Activated naive CD4-positive, alpha-beta T cell treated with anti-CD3 and anti-CD28 coated beads for 36 hours (primary cell): ENCODE results near the gene GRM3. TPM values are rescaled to one million over a fixed set of nuclear protein-coding genes. Genes with fewer than 3 reads are reported as not detected.
"Not testable (repeated sequence)": the region's sequence is repeated elsewhere in the genome, so short reads cannot be mapped to it uniquely, and the experiment has no call there.

Experiments
- CTCF ChIA-PET: fragments of 350-600 bp; sonication (Branson Sonifier 250); formaldehyde crosslinking; loops from one replicate; lab custom pipeline; 2021; ENCODE audit warnings: antibody characterized with exemption; lab: Charles Lee
- DNase-seq: peaks from one replicate; pipeline ENCODE4 v3.0.0-alpha.2; 2020
- H3K27ac Mint-ChIP-seq: one replicate; pipeline ENCODE4 v1.8.0; 2021; ENCODE audit warnings: mild to moderate bottlenecking, mixed read lengths
- H3K27me3 Mint-ChIP-seq: one replicate; pipeline ENCODE4 v1.8.0; 2021; ENCODE audit warnings: low read depth, mixed read lengths
- H3K36me3 Mint-ChIP-seq: one replicate; pipeline ENCODE4 v1.8.0; 2021; ENCODE audit warnings: low read depth, mixed read lengths
- H3K4me1 Mint-ChIP-seq: one replicate; pipeline ENCODE4 v1.8.0; 2021; ENCODE audit warnings: low read depth, mixed read lengths
- H3K4me3 Mint-ChIP-seq: one replicate; pipeline ENCODE4 v1.8.0; 2021; ENCODE audit warnings: mild to moderate bottlenecking, moderate library complexity, mixed read lengths
- H3K9me3 Mint-ChIP-seq: one replicate; pipeline ENCODE4 v1.8.0; 2021; ENCODE audit warnings: mixed read lengths
- intact Hi-C: fragments of 100-400 bp; cut with micrococcal nuclease; formaldehyde crosslinking; loops from one replicate; pipeline ENCODE4 v1.15.1; 2023
- total RNA-seq, 2 experiments: library from RNA; stranded (reverse); gene quantifications; one replicate each; pipeline ENCODE4 v1.2.3, GENCODE V29; 2021

GRM3 gene
- total RNA-seq, result not detected

DNA sequence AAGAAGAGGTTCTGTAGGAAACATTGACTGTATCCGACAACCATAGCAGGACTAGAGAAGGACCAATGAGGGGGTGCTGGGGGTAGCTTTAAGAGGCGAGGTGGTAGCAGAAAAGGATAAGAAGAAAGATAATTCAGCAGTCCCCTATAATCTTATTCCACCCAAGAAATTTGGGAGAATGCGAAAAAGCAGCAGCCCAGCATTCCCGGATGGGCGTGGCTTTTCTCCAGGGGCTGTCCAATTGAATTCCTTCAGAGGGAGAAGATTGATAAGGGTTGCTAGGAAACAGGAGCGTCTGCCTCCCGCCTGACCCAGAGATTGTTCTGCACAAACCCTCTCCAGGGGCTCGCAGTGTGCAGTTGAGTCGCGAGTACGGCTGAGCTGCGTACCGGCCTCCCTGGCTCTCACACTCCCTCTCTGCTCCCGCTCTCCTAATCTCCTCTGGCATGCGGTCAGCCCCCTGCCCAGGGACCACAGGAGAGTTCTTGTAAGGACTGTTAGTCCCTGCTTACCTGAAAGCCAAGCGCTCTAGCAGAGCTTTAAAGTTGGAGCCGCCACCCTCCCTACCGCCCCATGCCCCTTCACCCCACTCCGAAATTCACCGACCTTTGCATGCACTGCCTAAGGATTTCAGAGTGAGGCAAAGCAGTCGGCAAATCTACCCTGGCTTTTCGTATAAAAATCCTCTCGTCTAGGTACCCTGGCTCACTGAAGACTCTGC, at the start of gene GRM3:
GRM3 (plus strand) TSS at position 349 of the 721 bp plus-strand sequence. CDS start 121,237 bp downstream, outside the sequence.
- no peaks in the 10 kb centered on the region for H3K36me3 Mint-ChIP-seq
- no peak for DNase-seq
- no peak within 1 kb of the TSS for H3K27ac Mint-ChIP-seq
- intact Hi-C loops, result no loop called here
- H3K27me3 Mint-ChIP-seq, result peaks cover 27% of the 10 kb centered on the region
- no peaks in the 10 kb centered on the region for H3K9me3 Mint-ChIP-seq
- H3K4me1 Mint-ChIP-seq, result no peaks in the 10 kb centered on the region
- CTCF ChIA-PET, result interaction anchor here (0.6 kb wide), 1 partner anchor 262 kb away, joined by 4 read pairs; no protein-coding TSS in a partner anchor
- H3K4me3 Mint-ChIP-seq, result no peak within 1 kb of the TSS

DNA sequence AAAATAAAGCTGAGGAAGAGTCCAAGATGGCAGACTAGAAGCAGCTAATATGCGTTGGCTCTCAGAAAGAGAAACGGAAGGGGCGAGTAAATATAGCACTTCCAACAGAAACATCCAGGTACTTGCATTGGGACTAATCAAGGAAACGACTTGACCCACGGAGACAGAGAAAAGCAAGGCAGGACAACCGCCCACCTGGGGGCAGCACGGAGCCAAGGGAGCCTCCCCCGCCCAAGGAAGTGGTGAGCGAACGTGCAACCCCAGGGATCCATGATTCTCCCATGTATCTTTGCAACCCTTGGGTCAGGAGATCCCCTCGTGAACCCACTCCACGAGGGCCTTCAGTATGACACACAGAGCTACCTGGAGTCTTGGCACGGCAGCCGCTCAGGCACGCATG, 45.4 kb upstream of the GRM3 start:
- Mint-ChIP-seq H3K36me3 (no peaks in the 10 kb centered on the region), H3K4me1 (no peaks in the 10 kb centered on the region), H3K9me3 (no peaks in the 10 kb centered on the region), H3K27me3 (no peaks in the 10 kb centered on the region), H3K4me3 (no peak overlapping the region), H3K27ac (no peak overlapping the region)
- intact Hi-C loops, result no loop called here
- DNase-seq, result no peak
- CTCF ChIA-PET, result interaction anchor here (0.6 to 1.2 kb wide), 2 partner anchors 64 to 124 kb away, joined by 3 to 4 read pairs; no protein-coding TSS in a partner anchor

DNA sequence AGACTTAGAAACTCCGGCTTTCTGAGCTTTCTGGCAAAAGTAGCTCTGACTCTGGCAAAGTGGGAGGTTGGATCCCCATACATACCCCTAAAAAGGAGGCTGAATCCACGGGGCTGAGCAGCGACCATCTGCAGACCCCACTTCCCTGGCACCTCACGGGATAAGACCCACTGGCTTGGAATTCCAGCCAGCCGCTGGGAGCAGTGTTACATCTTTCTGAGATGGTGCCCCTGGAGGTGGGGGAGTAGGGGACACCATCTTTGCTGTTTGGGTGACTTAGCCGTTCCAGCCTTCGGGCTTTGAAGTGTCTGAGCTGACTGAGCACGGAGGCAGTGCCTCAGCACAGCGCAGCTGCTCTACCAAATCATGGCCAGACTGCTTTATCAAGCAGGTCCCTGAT, 45.0 kb upstream of the GRM3 start:
- no peak for DNase-seq
- no peaks in the 10 kb centered on the region for H3K36me3 Mint-ChIP-seq
- intact Hi-C loops, result no loop called here
- H3K4me1 Mint-ChIP-seq, result no peaks in the 10 kb centered on the region
- H3K4me3 Mint-ChIP-seq, result no peak overlapping the region
- no peaks in the 10 kb centered on the region for H3K27me3 Mint-ChIP-seq
- H3K27ac Mint-ChIP-seq, result no peak overlapping the region
- CTCF ChIA-PET, result interaction anchor here (0.6 to 1.2 kb wide), 2 partner anchors 65 to 124 kb away, joined by 3 to 4 read pairs; no protein-coding TSS in a partner anchor
- no peaks in the 10 kb centered on the region for H3K9me3 Mint-ChIP-seq

DNA sequence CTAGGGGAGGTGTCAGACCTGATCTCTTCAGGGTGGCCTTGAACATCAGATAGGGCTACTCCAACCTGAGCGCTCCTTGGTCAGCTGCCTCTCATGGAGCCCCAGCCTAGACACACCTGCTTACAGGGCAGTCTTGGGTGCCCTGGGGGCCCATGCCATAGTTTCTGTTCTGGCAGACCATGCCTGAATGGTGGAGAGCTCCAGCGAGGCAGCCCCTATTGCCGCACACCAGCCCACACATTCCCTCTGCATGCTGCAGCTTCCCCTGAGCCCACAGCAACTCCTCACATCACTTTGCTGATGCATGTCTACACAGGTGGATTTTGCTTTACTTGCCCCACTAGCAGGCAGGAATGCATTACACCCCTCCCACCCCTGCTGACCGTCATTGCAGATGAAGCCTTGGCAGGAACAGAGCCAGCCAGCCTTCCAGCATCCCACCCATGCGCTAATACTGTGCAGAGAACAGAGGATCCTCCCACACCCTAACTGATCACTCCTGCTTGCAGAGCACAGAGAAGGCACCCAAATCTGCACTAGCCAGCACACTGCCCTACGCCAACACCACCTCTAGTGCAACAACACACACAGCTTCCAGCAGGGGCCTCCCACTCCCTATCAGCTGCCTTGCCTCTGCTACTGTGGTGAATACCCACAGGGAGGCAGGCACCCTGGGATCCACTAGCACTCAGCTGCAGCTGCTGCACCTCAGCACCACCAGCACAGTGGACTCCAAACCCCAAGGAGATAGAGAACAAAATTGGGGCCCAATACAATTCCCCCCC, 43.0 kb upstream of the GRM3 start:
- Mint-ChIP-seq H3K4me1 (no peaks in the 10 kb centered on the region), H3K27ac (no peak overlapping the region), H3K27me3 (no peaks in the 10 kb centered on the region), H3K9me3 (no peaks in the 10 kb centered on the region), H3K4me3 (no peak overlapping the region), H3K36me3 (no peaks in the 10 kb centered on the region)
- no peak for DNase-seq
- intact Hi-C loops, result no loop called here
- CTCF ChIA-PET, result interaction anchor here (1.5 kb wide), 1 partner anchor 304 kb away, joined by 6 read pairs; no protein-coding TSS in a partner anchor

DNA sequence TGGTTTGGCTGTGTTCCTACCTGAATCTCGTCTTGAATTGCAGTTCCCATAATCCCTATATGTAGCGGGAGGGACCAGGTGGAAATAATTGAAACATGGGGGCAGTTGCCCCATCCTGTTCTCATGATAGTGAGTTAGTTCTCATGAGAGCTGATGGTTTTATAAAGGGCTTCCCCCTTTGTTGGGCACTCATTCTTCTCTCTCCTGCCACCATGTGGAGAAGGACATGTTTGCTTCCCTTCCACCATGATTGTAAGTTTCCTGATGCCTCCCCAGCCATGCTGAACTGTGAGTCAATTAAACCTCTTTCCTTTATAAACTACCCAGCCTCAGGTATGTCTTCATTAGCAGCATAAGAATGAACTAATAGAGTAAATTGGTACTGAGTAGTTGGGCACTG, 28.0 kb upstream of the GRM3 start:
- DNase-seq, H3K4me3 Mint-ChIP-seq, intact Hi-C loops, H3K36me3 Mint-ChIP-seq, H3K27me3 Mint-ChIP-seq, CTCF ChIA-PET, H3K27ac Mint-ChIP-seq, H3K4me1 Mint-ChIP-seq: not testable (repeated sequence)
- H3K9me3 Mint-ChIP-seq, result peaks cover 14% of the 10 kb centered on the region

DNA sequence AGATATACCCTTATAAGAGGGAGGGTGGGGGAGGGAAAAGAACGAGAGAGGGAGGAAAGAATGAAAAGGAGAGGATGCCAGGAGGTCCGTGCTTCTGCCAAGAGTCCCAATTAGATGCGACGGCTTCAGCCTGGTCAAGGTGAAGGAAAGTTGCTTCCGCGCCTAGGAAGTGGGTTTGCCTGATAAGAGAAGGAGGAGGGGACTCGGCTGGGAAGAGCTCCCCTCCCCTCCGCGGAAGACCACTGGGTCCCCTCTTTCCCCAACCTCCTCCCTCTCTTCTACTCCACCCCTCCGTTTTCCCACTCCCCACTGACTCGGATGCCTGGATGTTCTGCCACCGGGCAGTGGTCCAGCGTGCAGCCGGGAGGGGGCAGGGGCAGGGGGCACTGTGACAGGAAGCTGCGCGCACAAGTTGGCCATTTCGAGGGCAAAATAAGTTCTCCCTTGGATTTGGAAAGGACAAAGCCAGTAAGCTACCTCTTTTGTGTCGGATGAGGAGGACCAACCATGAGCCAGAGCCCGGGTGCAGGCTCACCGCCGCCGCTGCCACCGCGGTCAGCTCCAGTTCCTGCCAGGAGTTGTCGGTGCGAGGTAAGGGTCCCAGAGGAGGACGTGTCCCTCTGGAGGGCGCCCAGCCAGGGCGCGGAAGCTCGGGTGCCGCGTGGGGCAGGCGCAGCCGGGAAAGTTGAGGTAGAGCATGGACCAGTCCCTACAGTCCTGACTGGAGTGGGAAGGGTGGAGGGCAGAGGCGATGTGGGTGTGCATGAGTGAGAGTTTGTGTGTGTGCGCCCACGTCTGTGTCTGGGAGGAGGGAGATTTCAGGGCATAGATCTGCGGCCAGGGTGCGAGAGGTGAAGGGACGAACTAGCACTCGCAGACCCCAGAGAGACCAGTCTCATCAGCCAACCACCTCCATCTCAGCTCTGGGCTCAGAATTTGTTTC, 844 bp downstream of the GRM3 start:
- H3K36me3 Mint-ChIP-seq, result no peaks in the 10 kb centered on the region
- DNase-seq, result no peak
- no peaks in the 10 kb centered on the region for H3K4me1 Mint-ChIP-seq
- H3K4me3 Mint-ChIP-seq, result no peak overlapping the region
- intact Hi-C loops, result no loop called here
- H3K27ac Mint-ChIP-seq, result no peak overlapping the region
- CTCF ChIA-PET, result no interaction called here
- no peaks in the 10 kb centered on the region for H3K9me3 Mint-ChIP-seq
- peaks cover 27% of the 10 kb centered on the region for H3K27me3 Mint-ChIP-seq

DNA sequence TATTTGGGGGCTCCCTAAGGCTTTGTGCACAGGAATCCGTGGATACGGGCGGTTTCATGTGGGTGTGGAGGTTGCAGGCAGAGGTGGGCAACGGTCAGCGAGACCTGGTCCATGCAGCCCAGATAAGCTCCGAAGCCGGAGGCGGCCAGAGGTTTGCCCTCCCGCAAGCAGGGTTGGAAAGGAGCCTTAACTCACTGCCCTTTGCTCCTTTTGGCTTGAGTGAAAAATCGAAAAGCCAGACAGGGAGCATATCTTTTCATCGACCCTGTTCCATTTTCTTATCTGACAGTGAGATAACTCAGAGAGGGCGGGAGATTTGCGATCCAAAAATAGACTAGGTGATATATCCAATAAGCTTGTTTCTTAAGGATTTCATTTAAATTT, 1.5 kb downstream of the GRM3 start:
- intact Hi-C loops, result no loop called here
- CTCF ChIA-PET, result no interaction called here
- H3K27ac Mint-ChIP-seq, result no peak overlapping the region
- no peak for DNase-seq
- H3K36me3 Mint-ChIP-seq, result no peaks in the 10 kb centered on the region
- H3K27me3 Mint-ChIP-seq, result peaks cover 27% of the 10 kb centered on the region
- no peaks in the 10 kb centered on the region for H3K9me3 Mint-ChIP-seq
- H3K4me1 Mint-ChIP-seq, result no peaks in the 10 kb centered on the region
- no peak overlapping the region for H3K4me3 Mint-ChIP-seq

DNA sequence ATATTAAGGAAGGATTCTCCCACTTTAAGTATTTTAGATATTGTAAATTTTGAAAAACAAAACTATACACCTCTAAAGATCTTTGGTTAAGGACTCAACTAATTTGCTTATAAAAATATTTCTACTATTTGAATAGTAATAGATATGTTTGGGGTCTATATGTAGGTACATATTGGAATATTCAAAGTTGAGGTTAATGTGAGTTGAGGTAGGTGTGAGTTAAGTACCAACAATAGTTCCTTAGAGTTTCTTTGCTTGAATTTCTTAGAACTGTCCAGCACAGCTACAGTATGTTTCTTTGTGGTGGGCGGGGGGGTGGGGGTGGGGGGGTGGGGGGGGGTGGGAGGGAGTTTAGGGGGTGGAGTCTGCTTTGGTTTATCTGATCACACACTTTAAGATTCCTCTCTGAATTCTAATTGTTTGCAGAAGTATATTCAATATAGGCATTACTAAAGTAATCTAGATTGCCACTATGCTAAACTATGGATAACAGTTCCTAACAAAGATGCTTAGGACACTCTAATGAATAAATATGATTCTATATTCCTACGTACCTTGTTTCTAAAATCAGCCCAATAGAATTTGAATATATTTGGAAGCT, 2.1 kb downstream of the GRM3 start:
- CTCF ChIA-PET, result no interaction called here
- no peaks in the 10 kb centered on the region for H3K4me1 Mint-ChIP-seq
- no peak overlapping the region for H3K4me3 Mint-ChIP-seq
- no peaks in the 10 kb centered on the region for H3K9me3 Mint-ChIP-seq
- no peaks in the 10 kb centered on the region for H3K36me3 Mint-ChIP-seq
- intact Hi-C loops, result no loop called here
- no peak for DNase-seq
- H3K27ac Mint-ChIP-seq, result no peak overlapping the region
- H3K27me3 Mint-ChIP-seq, result peaks cover 27% of the 10 kb centered on the region

DNA sequence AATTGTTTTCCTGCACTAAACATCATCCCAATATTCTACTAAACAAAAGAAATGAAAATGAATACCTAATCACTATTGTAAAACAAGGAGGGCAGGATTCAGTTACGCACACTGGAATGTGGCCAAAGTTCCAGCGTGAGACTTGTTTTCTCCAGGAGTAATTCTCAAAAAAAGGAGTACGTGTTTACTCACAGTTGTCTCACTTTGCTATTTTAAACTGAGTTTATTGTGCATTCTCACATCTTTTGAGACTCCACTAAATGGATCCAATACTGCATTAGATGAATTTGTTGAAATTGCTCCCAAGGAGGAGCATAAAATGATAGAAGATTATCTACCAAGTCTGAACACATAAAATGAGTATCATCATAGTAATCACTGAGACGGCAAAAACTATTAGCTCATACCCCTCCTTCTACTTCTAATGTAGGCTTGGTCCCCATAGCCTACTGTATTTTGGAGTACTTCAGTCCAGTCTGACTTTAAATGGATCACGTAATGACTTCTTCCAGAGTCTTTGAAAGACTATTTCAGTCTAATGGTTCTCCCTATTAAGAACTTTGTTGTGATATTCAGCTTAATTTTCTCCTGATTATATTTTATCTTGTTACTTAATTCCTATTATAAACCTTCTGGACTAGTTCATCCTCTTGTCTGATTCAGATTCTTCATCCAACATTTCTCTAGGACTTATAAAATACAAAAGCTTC, 3.8 kb downstream of the GRM3 start:
- no peaks in the 10 kb centered on the region for H3K9me3 Mint-ChIP-seq

DNA sequence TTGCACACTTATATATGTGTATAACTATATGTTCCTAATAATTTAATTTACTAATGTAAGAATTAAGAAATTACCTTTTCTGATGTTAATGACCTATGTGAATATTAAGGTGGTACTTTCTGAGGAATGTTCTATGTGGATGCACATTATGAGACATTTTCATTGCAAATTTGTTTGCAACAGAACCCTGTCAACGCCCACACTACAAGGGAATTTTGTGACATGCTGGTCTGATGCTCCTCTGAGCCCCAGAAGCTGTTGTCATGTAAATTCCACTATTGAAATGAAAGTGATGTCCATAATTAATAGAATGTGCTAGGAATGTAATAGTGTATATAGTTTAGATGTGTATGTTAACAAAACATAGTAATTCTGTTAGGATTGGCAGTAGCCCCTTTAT, 4.5 kb downstream of the GRM3 start:
- no peak for DNase-seq
- CTCF ChIA-PET, result interaction anchor here (1.2 kb wide), 1 partner anchor 511 kb away, joined by 3 read pairs; no protein-coding TSS in a partner anchor

More for the DNA sequence above, 3.8 kb downstream of the GRM3 start:
- CTCF ChIA-PET, result interaction anchor here (1.2 kb wide), 1 partner anchor 511 kb away, joined by 3 read pairs; no protein-coding TSS in a partner anchor
- intact Hi-C loops, result no loop called here
- Mint-ChIP-seq H3K4me3 (no peak overlapping the region), H3K27ac (no peak overlapping the region), H3K4me1 (no peaks in the 10 kb centered on the region), H3K36me3 (no peaks in the 10 kb centered on the region), H3K27me3 (peaks cover 21% of the 10 kb centered on the region)
- DNase-seq, result no peak

DNA sequence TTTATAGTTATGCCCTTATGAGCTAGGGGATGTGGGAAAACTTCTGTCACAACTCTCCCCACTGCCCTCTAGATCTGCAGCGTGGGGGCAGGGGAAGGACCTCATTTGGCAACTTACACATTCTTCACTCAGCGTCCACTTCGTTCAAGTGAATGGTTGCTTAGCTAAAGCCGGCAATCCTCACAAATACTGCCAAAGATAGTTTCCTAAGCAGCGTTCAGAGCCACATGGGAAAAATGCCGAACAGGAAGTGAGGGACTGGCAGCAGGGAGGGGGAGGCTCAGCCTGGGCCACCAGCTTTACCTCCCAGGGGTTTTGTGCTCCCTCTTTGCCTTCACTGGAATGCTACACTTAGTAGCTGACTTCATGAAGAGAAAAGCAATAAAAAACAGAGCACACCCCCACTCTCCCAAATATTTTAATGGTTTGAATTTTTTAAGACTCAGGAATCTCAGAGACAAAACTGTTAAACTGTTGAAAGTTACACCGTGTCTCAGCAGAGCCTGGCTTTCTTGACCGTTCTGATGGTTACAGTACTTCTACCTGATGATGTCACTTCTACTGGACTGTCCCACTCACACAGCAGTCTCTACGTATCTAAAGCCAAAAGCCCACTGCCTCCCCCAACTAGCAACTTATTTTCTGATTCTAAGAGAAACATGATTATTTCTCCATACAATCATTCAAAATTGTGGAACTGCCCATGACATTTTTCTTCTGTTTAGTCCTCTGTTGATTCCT, 10.4 kb downstream of the GRM3 start:
- no peak for DNase-seq
- intact Hi-C loops, result no loop called here
- H3K4me3 Mint-ChIP-seq, result no peak overlapping the region
- H3K9me3 Mint-ChIP-seq, result no peaks in the 10 kb centered on the region
- no peaks in the 10 kb centered on the region for H3K27me3 Mint-ChIP-seq
- no peak overlapping the region for H3K27ac Mint-ChIP-seq
- CTCF ChIA-PET, result no interaction called here
- no peaks in the 10 kb centered on the region for H3K4me1 Mint-ChIP-seq
- no peaks in the 10 kb centered on the region for H3K36me3 Mint-ChIP-seq

More for the DNA sequence above, 4.5 kb downstream of the GRM3 start:
- intact Hi-C loops, result no loop called here
- Mint-ChIP-seq H3K27me3 (peaks cover 20% of the 10 kb centered on the region), H3K27ac (no peak overlapping the region), H3K4me1 (no peaks in the 10 kb centered on the region), H3K9me3 (no peaks in the 10 kb centered on the region), H3K36me3 (no peaks in the 10 kb centered on the region), H3K4me3 (no peak overlapping the region)
